Activated CD4-positive, alpha-beta T cell treated with anti-CD3 and anti-CD28 coated beads, Interleukin-2, amount 10 ng/mL, durations not matched to agents 7 days and 5 days (primary cell): Measurements from ENCODE around the gene DNMT3B. TPM values are rescaled to one million over a fixed set of nuclear protein-coding genes. Genes with fewer than 3 reads are reported as not detected.
"Not testable (repeated sequence)": the region's sequence is repeated elsewhere in the genome, so short reads cannot be mapped to it uniquely, and the experiment has no call there.

Experiments used
- CTCF ChIA-PET: fragments of 350-600 bp; sonication (Branson Sonifier 250); formaldehyde crosslinking; loops from one replicate; lab custom pipeline; 2021; ENCODE audit warnings: antibody characterized with exemption; lab: Charles Lee
- POLR2A ChIA-PET: fragments of 350-600 bp; sonication (Branson Sonifier 250); formaldehyde crosslinking; loops from one replicate; lab custom pipeline; 2021; ENCODE audit warnings: antibody characterized with exemption; lab: Charles Lee
- DNase-seq: peaks from one replicate; pipeline ENCODE4 v3.0.0-alpha.2; 2020
- H3K27ac Mint-ChIP-seq: one replicate; pipeline ENCODE4 v1.8.0; 2021; ENCODE audit warnings: mild to moderate bottlenecking, moderate library complexity, mixed read lengths
- H3K27me3 Mint-ChIP-seq: one replicate; pipeline ENCODE4 v1.8.0; 2021; ENCODE audit warnings: mixed read lengths
- H3K36me3 Mint-ChIP-seq: one replicate; pipeline ENCODE4 v1.8.0; 2021; ENCODE audit warnings: low read depth, mixed read lengths
- H3K4me1 Mint-ChIP-seq: one replicate; pipeline ENCODE4 v1.8.0; 2021; ENCODE audit warnings: mixed read lengths
- H3K4me3 Mint-ChIP-seq: one replicate; pipeline ENCODE4 v1.8.0; 2021; ENCODE audit warnings: mild to moderate bottlenecking, moderate library complexity, mixed read lengths
- H3K9me3 Mint-ChIP-seq: one replicate; pipeline ENCODE4 v1.8.0; 2021; ENCODE audit warnings: mixed read lengths
- total RNA-seq, 2 experiments: library from RNA; stranded (reverse); gene quantifications; one replicate each; pipeline ENCODE4 v1.2.3, GENCODE V29; 2021

Gene DNMT3B
- total RNA-seq, 2 experiments from 2014 or later, result 3.7 to 4.1 TPM

DNA sequence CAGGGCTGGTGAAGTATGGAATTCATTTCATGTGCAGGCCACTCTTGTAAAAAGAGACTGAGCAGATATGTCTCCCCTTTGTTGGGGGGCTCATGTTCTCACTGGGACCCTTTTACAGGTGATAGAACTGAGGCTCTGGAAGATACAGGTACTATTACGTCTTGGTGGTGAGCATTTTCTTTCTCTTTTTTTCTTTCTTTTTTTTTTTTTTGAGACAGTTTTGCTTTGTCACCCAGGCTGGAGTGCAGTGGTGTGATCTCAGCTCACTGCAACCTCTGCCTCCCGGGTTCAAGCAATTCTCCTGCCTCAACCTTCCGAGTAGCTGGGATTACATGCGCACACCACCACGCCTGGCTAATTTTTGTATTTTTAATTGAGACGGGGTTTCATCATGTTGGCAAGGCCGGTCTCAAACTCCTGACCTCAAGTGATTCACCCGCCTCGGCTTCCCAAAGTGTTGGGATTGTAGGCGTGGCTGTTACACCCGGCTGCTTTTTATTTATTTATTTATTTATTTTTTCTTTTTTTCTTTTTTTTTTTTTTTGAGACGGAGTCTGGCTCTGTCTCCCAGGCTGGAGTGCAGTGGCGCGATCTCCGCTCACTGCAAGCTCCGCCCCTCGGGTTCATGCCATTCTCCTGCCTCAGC, 3.2 kb downstream of the DNMT3B start:
- POLR2A ChIA-PET, DNase-seq, H3K27me3 Mint-ChIP-seq, H3K4me3 Mint-ChIP-seq, H3K36me3 Mint-ChIP-seq, H3K9me3 Mint-ChIP-seq, H3K27ac Mint-ChIP-seq: not testable (repeated sequence)
- CTCF ChIA-PET, result interaction anchor here (0.6 to 4.2 kb wide), 4 partner anchors 13 to 26 kb away, joined by 3 to 24 read pairs (median 4); no protein-coding TSS in a partner anchor
- H3K4me1 Mint-ChIP-seq, result peaks cover 19% of the 10 kb centered on the region

- Mint-ChIP-seq H3K36me3 (no peaks in the 10 kb centered on the region), H3K27ac (no peak overlapping the region), H3K9me3 (no peaks in the 10 kb centered on the region), H3K27me3 (peaks cover 10% of the 10 kb centered on the region), H3K4me1 (peaks cover 23% of the 10 kb centered on the region), H3K4me3 (no peak overlapping the region)
- POLR2A ChIA-PET, result no interaction called here
- no peak for DNase-seq
- CTCF ChIA-PET, result interaction anchor here (0.7 to 4.2 kb wide), 4 partner anchors 11 to 429 kb away, joined by 3 to 24 read pairs (median 5); no protein-coding TSS in a partner anchor
Observed at GRCh38 chr20:32767418-32768198, 5.4 kb downstream of the DNMT3B start.

DNA sequence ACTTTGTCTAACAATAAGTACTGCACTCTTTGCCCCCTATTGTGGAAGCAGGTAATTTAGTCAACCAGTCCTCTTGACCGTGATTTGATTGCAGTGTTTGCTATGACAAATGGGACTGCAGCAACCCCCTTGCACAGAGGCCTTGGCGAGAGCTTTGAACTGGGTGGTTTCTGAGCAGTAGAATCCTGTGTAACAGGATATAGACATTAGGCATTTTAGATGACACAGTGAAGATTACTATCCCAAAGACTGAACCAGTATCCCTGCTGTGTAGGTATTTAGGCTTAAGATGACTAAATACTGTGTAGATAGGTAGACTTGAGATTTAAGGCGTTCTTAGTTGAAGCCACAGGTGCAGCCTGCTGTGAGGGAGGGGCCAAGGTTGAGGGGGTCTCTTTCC, 9.9 kb downstream of the DNMT3B start:
- POLR2A ChIA-PET, result no interaction called here
- no peak overlapping the region for H3K4me3 Mint-ChIP-seq
- no peak overlapping the region for H3K27ac Mint-ChIP-seq
- no peaks in the 10 kb centered on the region for H3K9me3 Mint-ChIP-seq
- CTCF ChIA-PET, result interaction anchor here (1.0 kb wide), 1 partner anchor 9 kb away, joined by 3 read pairs; no protein-coding TSS in a partner anchor
- no peaks in the 10 kb centered on the region for H3K27me3 Mint-ChIP-seq
- DNase-seq, result no peak
- peaks cover 22% of the 10 kb centered on the region for H3K4me1 Mint-ChIP-seq
- no peaks in the 10 kb centered on the region for H3K36me3 Mint-ChIP-seq

- no peaks in the 10 kb centered on the region for H3K36me3 Mint-ChIP-seq
- no peak overlapping the region for H3K27ac Mint-ChIP-seq
- ChIA-PET CTCF (interaction anchor here (0.8 to 1.1 kb wide), 2 partner anchors 11 to 42 kb away, joined by 3 to 4 read pairs; partner anchors contain the start of gene DNMT3B), POLR2A (no interaction called here)
- H3K4me3 Mint-ChIP-seq, result no peak overlapping the region
- H3K4me1 Mint-ChIP-seq, result peaks cover 22% of the 10 kb centered on the region
- H3K27me3 Mint-ChIP-seq, result no peaks in the 10 kb centered on the region
- H3K9me3 Mint-ChIP-seq, result no peaks in the 10 kb centered on the region
- no peak for DNase-seq
Observed at GRCh38 chr20:32773223-32773622, 11.0 kb downstream of the DNMT3B start.

DNA sequence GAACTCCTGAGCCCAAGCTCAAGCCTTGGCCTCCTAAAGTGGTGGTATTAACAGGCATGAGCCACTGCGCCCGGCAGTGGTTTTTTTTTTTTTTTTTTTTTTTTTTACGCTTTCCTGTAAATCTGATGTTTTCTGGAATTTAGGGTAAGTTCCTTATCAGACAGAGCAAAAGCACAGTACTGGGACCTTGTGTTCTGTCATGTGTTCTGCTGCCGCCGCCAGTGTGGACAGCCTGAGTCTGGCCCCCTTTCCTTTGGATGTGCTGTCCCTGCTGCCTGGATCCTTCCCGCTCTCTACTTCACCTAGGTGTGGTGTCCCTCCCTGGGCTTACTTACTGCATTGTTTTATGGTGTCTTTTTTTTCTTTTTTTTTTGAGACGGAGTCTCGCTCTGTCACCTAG, 11.7 kb downstream of the DNMT3B start:
- Mint-ChIP-seq H3K9me3 (no peaks in the 10 kb centered on the region), H3K4me3 (no peak overlapping the region), H3K4me1 (peaks cover 22% of the 10 kb centered on the region), H3K27me3 (no peaks in the 10 kb centered on the region), H3K27ac (no peak overlapping the region), H3K36me3 (no peaks in the 10 kb centered on the region)
- no peak for DNase-seq
- ChIA-PET CTCF (interaction anchor here (0.8 to 1.7 kb wide), 3 partner anchors 12 to 41 kb away, joined by 3 to 4 read pairs (median 3); partner anchors contain the start of gene DNMT3B), POLR2A (no interaction called here)

- H3K4me1 Mint-ChIP-seq, result peaks cover 22% of the 10 kb centered on the region
- no peaks in the 10 kb centered on the region for H3K9me3 Mint-ChIP-seq
- H3K27me3 Mint-ChIP-seq, result no peaks in the 10 kb centered on the region
- no peak overlapping the region for H3K27ac Mint-ChIP-seq
- DNase-seq, result no peak
- H3K4me3 Mint-ChIP-seq, result no peak overlapping the region
- ChIA-PET CTCF (interaction anchor here (0.6 to 1.7 kb wide), 2 partner anchors 22 to 102 kb away, joined by 3 read pairs; partner anchors contain the start of gene C20orf203), POLR2A (no interaction called here)
- H3K36me3 Mint-ChIP-seq, result no peaks in the 10 kb centered on the region
Observed at GRCh38 chr20:32775336-32775991, 13.3 kb downstream of the DNMT3B start.

- H3K4me1 Mint-ChIP-seq, result peaks cover 9% of the 10 kb centered on the region
- H3K4me3 Mint-ChIP-seq, result no peak overlapping the region
- POLR2A ChIA-PET, result no interaction called here
- H3K27ac Mint-ChIP-seq, result no peak overlapping the region
- no peaks in the 10 kb centered on the region for H3K9me3 Mint-ChIP-seq
- no peaks in the 10 kb centered on the region for H3K36me3 Mint-ChIP-seq
- DNase-seq, result no peak
- no peaks in the 10 kb centered on the region for H3K27me3 Mint-ChIP-seq
- CTCF ChIA-PET, result interaction anchor here (0.6 to 3.5 kb wide), 24 partner anchors 10 to 572 kb away, joined by 3 to 87 read pairs (median 5); partner anchors contain the start of genes C20orf203 and DNMT3B
Observed at GRCh38 chr20:32777177-32777956, 15.2 kb downstream of the DNMT3B start.

DNA sequence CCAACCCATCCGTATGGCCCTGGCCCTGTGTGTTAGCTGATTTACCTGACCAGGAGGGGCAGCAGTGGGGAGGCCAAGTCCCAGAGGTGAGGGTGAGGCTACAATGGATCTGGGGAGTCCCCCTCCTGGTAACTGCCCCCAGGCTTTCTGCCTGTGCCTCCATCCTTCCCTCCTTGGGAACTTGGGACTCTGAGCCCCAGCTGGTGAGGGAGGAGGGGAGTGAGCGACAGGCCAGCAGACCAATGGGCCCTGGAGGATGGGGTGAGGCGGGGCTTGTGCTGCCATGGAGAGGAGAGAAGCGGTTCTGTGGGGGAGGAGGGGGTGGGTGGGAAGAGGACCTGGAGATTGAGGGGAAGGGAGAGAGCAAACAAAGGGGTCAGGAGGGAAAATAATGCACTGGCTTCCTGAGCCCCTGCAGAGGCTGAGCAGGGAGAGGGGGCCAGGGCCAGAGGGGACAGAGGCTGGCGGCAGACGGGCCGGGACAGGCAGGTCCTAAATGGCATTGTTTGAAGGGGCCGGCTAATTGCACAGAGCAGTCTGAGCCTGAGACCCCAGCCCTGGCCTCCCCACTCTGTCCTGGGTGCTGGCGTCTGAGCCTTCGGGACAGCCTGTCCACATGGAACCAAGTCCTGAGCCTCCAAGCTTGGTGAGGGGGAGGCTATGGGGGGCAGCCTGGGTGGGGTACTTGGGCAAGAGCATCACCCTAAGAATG, 17.5 kb downstream of the DNMT3B start:
- no peak for DNase-seq
- ChIA-PET CTCF (interaction anchor here (1.0 to 3.5 kb wide), 10 partner anchors 12 to 106 kb away, joined by 3 to 87 read pairs (median 10); partner anchors contain the start of genes C20orf203, COMMD7 and DNMT3B), POLR2A (no interaction called here)
- Mint-ChIP-seq H3K27ac (no peak overlapping the region), H3K36me3 (no peaks in the 10 kb centered on the region), H3K4me1 (peaks cover 9% of the 10 kb centered on the region), H3K9me3 (no peaks in the 10 kb centered on the region), H3K4me3 (no peak overlapping the region), H3K27me3 (no peaks in the 10 kb centered on the region)

DNA sequence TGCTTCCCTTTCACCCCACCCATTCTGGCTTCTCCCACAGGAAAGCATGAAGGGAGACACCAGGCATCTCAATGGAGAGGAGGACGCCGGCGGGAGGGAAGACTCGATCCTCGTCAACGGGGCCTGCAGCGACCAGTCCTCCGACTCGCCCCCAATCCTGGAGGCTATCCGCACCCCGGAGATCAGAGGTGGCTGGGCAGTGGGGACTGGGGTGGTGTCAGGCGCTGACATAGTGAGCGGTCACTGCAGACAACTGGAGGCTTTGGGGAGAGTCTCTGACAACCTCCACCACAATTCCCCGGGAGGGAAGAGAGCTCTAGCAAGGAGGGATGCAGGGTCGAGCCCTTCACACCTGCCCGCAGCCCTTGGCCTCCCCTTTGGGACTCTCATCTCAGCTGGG, 18.1 kb downstream of the DNMT3B start:
- POLR2A ChIA-PET, result no interaction called here

DNA sequence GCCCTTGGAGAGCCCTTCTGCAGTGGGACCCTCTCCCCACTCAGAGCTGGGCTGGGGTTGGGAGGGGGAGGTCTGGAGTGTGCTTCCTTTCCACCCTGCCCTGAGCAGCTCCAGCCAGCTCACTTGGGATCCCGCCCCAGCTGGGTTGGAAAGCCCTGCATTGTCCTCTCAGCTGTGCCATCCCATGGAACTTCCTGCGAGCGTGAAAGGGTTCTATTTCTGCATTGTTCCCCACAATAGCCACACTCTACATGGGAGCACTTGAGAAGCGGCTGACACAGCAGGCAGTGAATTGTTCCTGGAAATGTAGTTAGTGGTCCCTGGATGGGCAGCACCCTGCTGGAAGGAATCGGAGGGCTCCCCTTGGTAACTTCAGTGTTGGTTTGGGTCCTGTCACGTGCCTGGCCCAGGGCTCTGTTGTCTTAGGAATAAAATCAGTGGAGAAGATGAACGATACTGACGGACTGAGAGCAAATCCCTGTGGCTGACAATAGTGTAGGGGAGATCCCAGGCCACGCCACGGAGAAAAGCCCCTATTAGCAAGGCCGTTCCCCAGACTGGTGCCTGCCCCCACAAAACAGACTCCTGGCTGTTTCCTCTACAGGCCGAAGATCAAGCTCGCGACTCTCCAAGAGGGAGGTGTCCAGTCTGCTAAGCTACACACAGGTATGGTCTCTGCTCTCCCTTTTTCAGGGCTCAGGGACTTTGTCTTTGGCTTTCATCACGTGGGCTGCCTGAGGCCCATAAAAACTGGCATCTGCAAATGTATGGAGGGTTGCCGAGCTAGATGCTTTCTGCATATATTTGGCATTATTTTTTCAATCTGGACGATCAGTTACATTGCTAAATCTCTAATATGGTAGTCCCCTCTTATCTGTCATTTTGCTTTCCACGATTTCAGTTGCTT, 18.8 kb downstream of the DNMT3B start:
- H3K4me3 Mint-ChIP-seq, result no peak overlapping the region
- POLR2A ChIA-PET, result no interaction called here
- no peaks in the 10 kb centered on the region for H3K36me3 Mint-ChIP-seq
- H3K27me3 Mint-ChIP-seq, result no peaks in the 10 kb centered on the region
- DNase-seq, result no peak
- H3K27ac Mint-ChIP-seq, result no peak overlapping the region
- no peaks in the 10 kb centered on the region for H3K9me3 Mint-ChIP-seq
- CTCF ChIA-PET, result interaction anchor here (1.3 kb wide), 1 partner anchor 19 kb away, joined by 3 read pairs; the partner anchor contains the start of gene DNMT3B
- H3K4me1 Mint-ChIP-seq, result peaks cover 9% of the 10 kb centered on the region

More for the DNA sequence above, 18.1 kb downstream of the DNMT3B start:
- DNase-seq, result no peak
- CTCF ChIA-PET, result interaction anchor here (1.3 kb wide), 1 partner anchor 18 kb away, joined by 3 read pairs; the partner anchor contains the start of gene DNMT3B
- no peaks in the 10 kb centered on the region for H3K9me3 Mint-ChIP-seq
- no peaks in the 10 kb centered on the region for H3K27me3 Mint-ChIP-seq
- H3K36me3 Mint-ChIP-seq, result no peaks in the 10 kb centered on the region
- H3K4me3 Mint-ChIP-seq, result no peak overlapping the region
- peaks cover 9% of the 10 kb centered on the region for H3K4me1 Mint-ChIP-seq
- no peak overlapping the region for H3K27ac Mint-ChIP-seq
